ENCODE data around the gene FER. TPM values are rescaled to one million over a fixed set of nuclear protein-coding genes. Genes with fewer than 3 reads are reported as not detected.
"Not testable (repeated sequence)": the region's sequence is repeated elsewhere in the genome, so short reads cannot be mapped to it uniquely, and the experiment has no call there.

Gene FER
- total RNA-seq, result 75.4 TPM

DNA sequence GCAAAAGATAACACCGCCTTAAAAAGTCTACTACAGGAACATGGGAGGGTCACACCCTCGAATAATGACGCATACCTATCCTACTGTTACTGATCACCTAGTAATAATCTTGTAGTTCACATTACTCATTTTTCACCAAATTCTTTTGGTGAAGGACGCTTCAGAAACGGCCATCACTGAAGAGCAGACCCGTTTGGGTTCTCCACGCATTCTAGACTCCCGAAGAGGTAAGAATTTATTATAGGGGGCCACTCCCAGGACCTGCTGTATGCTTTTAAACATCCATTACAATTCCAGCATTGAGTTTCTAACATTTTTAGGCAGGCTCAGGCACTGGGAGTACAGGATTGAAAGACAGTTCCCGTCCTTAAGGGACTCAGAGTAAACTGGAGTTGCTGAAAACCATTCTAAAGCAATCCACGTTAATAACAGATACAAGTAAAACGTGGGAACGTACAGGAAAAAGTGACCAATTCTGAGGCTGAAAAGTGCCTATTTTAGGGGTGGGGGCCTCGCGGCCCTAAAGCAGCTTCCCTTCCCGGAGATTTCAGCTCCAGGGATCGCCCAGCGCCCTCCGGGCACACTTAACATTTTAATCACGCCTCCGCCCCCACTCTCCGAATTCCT, at the start of gene FER:
FER (plus strand) TSS at position 124 of the 627 bp plus-strand sequence. CDS start 50,286 bp downstream, outside the sequence.
- FAIRE-seq (no peak), DNase-seq (ENCODE audit: low spot score in 2 of 2) (no peak)

DNA sequence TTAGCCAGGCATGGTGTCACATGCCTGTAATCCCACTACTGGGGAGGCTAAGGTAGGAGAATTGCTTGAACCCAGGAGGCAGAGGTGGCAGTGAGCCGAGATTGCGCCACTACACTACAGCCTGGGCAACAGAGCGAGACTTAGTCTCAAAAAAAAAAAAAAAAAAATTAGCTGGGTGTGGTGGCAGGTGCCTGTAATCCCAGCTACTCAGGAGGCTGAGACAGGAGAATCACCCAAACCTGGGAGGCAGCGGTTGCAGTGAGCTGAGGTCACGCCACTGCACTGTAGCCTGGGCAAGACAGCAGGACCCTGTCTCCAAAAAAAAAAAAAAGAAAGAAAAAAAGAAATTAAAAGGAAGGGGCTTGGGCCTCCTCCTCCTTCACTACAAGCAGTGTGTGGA, 47.3 kb upstream of the FER start:
- DNase-seq (ENCODE audit: low spot score in 2 of 2); FAIRE-seq: not testable (repeated sequence)

DNA sequence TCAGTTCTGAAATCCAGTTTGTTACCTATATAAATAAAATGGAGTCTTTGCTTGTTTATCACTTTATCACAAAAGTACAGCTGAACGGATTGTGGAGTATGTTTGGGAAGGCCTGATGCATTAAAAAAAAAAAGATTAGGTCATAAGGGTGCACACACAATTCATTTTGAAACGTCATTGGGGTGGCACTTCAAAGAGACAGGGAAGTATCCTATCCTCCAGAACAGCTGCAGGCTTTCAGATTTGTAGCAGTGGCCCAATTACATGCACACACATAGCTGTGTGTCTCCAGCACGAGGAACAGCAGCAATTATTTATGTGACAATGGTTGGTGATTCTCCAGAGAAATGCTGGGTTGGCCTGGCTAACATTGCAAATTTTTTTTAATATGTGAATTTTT, 46.8 kb upstream of the FER start:
- no peak for FAIRE-seq
- DNase-seq (ENCODE audit: low spot score in 2 of 2), result no peak

DNA sequence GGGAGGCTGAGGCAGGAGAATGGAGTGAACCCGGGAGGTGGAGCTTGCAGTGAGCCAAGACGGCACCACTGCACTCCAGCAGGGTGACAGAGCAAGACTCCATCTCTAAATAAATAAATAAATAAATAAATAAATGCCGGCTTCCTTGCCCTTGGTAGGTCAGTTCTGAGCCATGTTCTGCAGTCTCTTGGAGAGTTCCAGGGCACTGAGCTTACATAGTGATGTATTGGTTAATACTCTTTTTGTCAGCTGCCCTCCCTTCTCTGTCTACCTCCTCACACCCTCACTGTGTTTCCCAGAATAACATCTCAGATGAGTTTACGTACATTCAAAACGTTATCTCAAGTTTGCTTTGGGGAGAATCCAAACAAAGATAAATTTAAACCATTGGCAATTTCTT, 45.2 kb upstream of the FER start:
- DNase-seq (ENCODE audit: low spot score in 2 of 2) (no peak), FAIRE-seq (no peak)

DNA sequence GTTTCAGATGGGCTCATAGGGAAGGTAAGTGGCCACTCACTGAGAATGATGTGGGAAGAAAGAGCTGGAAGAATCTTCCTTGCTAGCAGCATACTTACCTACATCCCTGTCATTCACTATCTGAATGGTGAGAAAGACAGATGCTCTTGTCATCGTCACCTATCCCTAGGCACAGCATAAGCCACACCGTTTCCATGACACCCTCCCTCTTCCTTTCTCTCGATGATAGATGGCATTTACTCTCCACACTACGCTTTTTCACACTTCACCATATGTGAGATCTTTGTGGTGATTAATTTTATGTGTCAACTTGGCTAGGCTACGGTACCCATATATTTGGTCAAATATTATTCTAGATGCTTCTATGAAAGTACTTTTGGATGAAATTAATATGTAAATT, 44.4 kb upstream of the FER start:
- no peak for DNase-seq (ENCODE audit: low spot score in 2 of 2)
- FAIRE-seq, result no peak

DNA sequence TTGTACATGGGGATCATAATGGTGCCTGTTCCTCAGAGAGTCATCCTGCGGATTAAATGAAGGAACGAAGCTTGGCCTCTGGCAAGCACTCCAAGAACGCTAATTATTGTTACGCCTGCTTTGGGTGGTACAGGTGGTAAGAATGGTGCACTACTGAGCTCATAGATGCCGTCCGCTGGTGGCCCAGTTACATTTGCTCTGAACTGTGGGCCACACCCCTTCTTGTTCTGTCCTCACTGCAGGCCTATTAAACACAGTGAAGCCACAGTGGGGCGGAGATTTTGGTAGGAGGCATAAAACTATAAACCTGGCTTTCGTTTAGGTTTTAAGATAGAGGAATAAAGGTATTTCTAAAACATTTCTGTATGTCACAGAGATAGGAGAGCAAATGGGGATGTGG, 40.6 kb upstream of the FER start:
- no peak for FAIRE-seq
- DNase-seq (ENCODE audit: low spot score in 2 of 2), result no peak

DNA sequence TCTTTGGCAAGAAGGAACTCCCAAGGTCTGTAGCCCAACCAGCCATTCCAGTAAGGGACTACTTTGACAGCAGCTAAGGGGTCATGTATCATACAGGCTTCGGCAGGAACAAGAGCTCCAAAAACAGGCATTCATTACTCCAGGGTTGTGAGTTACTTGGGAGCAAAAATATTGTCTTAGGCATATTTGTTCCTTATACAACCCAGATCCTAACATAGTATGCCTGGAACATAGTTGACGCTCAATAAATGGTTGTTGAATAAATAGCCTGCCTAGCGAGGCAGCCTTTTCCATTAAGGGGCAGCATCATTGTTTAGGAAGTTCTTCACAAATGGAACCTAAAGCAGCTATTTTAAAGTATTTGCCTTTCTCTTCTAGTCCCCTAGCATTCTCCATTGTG, 35.8 kb upstream of the FER start:
- no peak for FAIRE-seq
- DNase-seq (ENCODE audit: low spot score in 2 of 2), result no peak

DNA sequence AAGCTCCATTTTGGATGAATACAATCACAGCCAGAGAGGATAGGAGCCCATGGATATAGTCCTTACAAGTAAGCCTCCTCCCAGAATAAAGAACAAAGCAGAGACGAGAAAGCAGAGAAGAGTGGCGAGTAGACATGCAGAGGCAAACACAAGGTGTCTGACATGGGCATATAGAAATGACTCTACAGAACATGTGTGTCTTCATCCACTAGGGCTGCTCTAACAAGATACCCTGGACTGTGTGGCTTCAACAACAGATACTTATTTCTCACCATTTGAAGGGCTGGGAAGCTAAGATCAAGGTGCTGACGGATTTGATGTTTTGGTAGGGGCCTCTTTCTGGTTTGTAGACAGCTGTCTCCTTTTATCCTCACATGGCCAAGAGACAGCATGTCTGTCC, 32.3 kb upstream of the FER start:
- DNase-seq (ENCODE audit: low spot score in 2 of 2) (no peak), FAIRE-seq (no peak)

DNA sequence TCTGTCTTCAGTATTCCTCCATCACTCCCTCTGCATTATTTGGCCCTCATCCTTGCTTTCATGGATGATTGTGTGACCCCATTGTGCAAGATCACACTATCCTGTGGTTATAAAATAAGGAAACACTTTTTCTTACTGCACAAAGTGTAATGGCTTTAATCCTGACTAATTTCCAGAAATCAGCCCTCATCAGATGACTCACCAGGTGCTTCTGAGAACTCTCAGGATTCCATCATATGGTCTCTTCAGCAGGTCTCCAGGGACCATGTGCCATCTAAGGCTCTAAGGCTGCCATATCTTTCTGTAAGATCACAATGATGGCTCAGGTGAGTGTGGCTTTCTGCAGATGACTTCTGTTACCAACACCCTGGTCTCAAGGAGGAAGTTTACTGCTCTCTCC, 27.3 kb upstream of the FER start:
- no peak for FAIRE-seq
- DNase-seq (ENCODE audit: low spot score in 2 of 2), result no peak

DNA sequence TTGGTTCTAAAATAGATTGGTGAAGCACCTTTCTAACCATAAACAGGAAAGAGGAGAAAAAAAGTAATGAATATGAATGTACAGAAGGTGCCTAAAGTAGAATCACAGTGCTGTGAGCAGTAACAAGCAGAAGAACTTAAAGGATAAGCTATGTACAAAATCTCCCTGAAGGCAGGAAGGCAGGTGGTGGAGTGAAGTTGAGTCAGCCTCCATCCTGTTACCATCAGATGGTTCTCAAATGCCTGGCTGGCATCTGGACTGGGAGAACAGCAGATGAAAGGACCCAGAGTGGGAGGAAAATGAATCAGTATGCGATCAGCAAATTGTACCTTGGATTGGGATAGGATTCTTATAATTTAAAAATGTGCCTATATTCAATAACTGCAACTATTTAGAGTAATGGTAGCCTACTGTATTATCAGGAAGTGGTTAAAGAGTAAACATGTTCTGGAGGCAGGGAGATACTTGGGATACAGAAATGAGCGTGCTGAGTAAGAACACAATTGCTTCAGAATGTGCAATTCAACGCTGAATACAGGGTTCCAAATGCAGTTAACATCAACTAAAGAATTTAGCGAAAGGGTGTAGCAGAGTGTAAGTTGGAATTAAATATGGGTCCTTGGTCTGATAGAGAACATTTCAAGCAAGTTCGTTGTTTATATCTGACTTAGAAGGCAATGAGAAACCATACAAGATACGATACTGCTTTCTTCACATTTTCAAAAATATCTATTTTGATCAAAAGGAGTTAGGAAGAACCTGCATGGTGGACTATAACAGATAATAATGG, 21.1 kb upstream of the FER start:
- FAIRE-seq, result no peak

DNA sequence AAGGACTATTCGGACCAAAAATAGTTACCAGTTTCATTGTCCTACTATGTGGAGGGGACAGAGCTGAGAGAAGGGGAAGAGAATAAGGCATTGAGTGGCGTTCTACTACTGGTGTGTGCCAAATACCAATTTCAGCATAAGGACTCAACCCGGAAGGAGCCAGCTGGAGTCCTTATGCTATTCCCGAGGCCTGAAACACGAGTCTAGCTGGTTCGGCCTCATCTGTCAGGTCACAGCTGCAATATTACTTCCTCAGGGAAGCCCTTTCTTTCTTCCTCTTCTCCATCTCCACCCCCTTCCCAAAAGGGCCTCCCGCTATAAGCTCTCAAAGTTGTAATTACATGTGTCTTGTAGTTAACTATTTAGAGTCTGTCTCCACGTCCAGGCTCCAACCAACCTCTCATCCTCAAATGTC, 20.5 kb upstream of the FER start:
- FAIRE-seq, result no peak
- peak in 1 of 2 donors; percentile 31 for DNase-seq (ENCODE audit: low spot score in 2 of 2)

More for the DNA sequence above, 21.1 kb upstream of the FER start:
- DNase-seq (ENCODE audit: low spot score in 2 of 2), result no peak

DNA sequence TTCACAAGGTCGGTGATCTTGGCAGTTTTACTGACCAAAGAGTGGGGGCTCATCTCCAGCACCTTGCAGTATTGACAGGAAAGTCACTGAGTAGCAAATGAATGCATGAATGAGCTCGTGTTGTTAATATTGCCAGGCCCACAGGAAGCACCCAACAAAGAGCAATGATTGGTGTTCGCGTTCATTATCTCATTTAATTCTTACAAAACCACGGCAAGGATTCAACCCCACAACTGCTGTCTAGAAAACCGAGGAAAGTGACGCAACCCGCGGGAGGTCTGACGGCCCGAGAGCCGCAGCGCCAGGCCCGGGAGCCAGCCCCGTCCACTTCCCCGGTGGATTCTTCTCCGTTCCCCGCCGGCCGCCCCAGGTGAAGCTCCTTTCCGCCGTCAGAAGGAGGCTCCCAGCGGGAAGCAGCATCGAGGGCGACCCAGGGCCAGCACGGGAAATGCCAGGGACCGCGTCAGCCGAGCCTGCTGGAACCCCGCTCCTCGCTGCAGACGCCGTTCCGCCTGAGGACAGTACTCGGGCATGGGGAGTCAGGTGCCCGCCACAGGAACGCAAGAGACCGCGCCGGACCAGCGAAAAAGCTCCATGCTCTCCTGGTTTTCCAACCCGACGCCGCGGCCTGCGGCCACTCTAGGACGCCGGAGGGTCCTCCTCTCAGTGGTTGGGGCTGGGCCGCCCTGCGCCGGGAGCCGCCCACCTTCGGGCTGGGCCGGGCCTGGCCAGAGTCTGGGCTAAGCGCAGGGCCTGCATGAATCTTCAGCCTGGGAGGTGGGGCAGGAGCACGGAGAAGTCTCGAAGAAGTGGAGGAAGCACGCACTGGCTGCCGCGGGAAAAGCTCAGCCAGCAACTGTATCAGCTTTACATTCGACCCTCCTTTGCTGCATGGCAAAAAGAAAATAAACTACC, 19.8 kb upstream of the FER start:
- FAIRE-seq (no peak), DNase-seq (ENCODE audit: low spot score in 2 of 2) (peak; percentile 72 to 79)

DNA sequence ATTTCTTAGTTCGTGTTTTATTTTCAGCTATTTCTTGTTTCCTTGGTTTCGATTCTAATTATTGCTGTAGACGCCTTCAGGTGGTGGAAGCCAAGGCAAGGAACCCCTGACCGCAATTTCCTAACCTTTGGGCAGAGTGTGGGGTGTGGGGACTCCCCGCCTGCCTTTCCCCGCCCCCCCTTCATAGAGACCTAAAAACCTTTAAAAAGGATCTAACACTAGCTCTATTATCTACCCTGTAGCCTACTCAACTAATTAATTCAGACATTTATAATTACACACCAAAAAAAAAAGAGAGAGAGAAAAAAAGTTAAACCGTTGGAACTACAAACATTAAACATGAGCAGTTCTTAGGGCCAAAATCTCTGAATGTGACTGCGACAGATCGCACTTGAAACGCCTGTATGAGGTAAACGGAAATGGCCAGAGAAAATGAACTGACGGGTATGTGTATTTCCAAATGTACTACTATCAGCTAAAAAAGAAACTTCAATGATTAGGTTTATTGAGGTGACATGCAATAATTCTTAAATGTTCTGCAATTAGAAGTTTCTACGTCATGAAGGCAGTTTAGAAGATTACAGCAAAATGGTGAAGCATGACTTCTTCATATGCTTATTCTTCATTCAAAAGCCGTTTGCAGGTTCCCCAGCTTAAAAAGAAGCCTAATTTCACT, 19.0 kb upstream of the FER start:
- FAIRE-seq (no peak), DNase-seq (ENCODE audit: low spot score in 2 of 2) (no peak)

DNA sequence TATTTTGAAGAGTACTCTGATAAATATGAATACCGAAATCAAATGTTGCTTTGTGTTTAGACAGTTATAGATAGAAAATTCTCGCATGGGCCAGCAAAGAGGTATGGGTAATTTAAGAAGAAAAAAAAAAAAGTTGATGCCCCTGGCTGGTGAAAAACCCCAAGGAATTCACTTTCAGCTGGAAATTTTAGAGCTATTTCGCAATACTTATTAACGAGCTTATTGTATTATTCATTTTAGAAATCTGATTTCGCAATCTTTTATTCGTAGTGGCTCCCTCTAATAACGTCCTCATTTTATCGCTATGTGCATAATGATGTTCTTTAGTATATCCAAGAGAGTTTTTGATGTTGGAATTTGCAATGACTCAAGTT, 18.5 kb upstream of the FER start:
- FAIRE-seq (no peak), DNase-seq (ENCODE audit: low spot score in 2 of 2) (no peak)

DNA sequence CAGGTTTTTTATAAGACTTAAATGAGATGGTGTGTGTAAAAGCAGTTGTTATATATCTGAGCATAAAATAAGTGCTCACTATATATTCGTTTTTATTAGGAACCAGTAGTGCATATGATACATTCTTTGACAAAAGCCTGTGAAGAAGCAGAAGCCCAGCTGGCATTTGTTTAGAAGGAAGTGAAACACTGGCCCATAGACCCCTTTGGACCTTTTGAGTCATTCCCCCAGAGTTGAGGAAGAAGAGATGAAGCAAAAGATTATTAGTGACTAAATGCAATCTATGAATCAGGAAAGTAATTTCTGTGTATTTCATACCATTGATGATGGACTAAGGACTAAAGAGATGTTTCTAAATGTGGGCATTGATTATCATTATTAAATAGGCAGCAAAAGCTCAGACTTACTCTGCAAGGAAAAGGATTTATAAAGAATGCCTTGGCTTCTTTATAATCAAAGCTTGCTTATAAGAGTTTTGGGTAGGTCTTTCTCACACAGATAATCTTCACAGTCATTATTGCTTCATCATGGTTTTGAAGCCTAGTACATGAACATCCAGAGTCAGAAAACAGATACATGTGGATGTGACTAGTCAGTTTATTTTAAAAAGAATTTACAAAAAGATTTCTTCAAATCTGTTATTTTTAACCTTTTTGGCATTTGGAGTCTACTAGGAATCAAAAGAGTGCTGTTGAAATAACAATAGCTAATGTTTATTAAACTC, 16.9 kb upstream of the FER start:
- FAIRE-seq (no peak), DNase-seq (ENCODE audit: low spot score in 2 of 2) (no peak)

DNA sequence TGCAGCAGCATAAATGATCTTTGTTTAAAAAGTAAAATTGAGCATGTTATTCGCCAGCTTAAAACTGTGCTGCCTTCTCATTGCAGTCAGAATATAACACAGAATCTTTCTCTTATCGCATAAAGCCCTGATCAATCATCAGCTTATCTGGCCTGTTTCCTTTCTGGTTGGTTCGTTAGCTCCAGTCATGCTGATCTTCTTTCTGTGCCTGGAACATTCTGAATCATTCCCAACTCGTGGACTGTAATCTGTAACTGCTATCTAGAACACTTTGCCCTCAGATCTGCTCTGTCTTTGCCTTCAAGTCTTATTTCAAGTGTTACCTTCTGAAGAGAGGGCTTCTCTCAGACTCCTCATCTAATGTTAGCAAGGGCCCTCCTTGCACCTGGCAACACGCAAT, 11.9 kb upstream of the FER start:
- DNase-seq (ENCODE audit: low spot score in 2 of 2) (no peak), FAIRE-seq (no peak)

DNA sequence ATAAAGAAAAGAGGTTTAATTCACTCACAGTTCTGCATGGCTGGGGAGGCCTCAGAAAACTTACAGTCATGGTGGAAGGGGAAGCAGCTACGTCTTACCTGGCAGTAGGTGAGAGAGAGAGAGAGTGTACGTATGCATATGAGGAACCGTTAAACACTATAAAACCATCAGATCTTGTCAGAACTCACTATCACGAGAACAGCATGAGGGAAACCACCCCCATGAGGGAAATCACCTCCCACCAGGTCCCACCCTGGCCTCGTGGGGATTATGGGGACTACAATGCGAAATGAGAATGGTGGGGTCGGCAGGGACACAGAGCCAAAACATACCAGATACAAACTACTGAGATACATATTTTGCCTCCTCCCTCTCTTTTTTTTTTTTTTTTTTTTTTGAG, 10.8 kb upstream of the FER start:
- DNase-seq (ENCODE audit: low spot score in 2 of 2), result no peak
- FAIRE-seq, result no peak

DNA sequence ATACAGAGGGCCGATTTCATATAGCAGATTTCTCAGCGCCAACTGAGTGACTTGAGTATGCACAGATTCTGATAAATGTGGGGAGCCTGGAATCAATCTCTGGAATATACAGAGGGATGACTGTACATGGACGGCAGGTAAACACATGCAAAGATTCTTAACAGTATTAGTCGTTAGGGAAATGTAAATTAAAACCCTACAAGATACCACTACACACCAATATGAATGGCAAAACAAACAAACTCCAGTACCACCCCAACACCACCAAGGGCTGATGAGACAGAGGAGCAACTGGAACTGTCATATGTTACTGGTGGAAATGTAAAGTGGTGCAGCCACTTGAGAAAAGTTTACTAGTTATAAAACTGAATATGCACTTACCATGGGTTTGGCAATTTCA, 8.3 kb upstream of the FER start:
- DNase-seq (ENCODE audit: low spot score in 2 of 2) (no peak), FAIRE-seq (no peak)

DNA sequence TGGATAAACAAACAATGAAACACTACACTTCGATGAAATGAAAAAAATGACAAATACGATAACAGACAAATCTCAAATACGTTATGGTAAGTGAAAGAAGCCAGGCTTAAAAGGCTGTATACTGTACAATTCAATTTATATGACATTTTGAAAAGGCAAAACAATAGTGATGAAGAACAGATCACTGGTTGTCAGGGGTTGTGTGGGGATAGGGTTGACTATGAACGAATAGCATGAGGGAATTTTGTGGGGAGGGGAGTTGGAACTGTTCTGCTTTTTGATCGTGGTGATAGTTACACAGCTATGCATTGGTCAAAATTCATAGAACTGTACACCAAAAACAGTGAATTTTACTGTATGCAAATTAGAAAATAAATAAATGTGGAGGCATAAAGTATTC, 7.8 kb upstream of the FER start:
- DNase-seq (ENCODE audit: low spot score in 2 of 2) (no peak), FAIRE-seq (no peak)

DNA sequence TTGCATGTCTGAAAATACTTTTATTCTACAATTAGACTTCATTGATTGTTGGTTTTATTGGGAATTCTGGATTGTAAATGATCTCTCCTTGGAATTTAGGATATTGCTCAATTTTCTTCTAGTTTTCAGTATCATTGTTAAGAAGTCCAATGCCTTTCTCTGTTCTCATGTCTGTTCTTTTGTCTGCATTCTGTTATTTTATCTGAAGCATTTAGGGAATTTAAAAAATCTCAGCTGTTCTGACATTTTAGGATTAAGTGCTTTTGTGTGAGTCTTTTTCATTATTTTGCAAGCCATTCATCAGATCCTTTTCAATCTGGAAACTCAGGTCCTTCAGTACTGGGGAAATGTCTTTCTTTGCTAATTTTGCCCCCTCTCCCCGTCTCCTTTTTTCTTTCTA, 4.4 kb upstream of the FER start:
- FAIRE-seq (no peak), DNase-seq (ENCODE audit: low spot score in 2 of 2) (no peak)

Measured in frontal cortex (tissue), 4 donors.